GM19397 (cell line): Measurements from ENCODE around the gene FNDC3A.

ENCODE experiments used
- ATAC-seq: cut with Tn5 transposase; IDR thresholded peaks from one replicate; pipeline ENCODE4 v1.9.1; 2021; ENCODE audit warnings: mild to moderate bottlenecking, moderate library complexity; ENCODE audit not compliant: unreplicated experiment

FNDC3A gene

GRCh38 chr13:49247643-49248621 is 272.2 kb downstream of the FNDC3A start, which contains the start of gene CDADC1:
Gene CDADC1 (plus strand): TSS chr13:49247925. CDS start chr13:49248038, 113 bp downstream.
- peak; percentile 97 for ATAC-seq

- ATAC-seq, result no peak
Observed at GRCh38 chr13:49248622-49249002, 272.9 kb downstream of the FNDC3A start.

- no peak for ATAC-seq
Observed at GRCh38 chr13:49251326-49251725, 275.6 kb downstream of the FNDC3A start.

DNA sequence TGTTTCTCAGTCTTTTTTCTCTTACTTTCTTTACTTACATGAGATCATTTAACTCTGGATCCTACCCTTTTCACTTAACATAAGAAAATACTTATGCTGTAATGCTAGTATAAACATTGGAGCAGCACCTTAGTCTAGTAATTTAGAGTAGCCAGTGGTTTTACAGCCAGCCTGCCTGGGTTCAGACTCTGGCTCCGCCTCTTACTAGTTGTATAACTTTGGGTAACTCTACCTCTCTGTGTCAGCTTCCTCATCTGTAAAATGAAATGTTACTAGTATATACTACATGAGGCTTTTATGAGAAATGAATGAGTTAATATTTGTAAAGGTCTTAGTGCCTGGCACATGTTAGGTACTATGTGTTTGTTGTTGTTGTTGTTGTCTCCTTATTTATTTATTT is 277.6 kb downstream of the FNDC3A start:
- ATAC-seq, result no peak

DNA sequence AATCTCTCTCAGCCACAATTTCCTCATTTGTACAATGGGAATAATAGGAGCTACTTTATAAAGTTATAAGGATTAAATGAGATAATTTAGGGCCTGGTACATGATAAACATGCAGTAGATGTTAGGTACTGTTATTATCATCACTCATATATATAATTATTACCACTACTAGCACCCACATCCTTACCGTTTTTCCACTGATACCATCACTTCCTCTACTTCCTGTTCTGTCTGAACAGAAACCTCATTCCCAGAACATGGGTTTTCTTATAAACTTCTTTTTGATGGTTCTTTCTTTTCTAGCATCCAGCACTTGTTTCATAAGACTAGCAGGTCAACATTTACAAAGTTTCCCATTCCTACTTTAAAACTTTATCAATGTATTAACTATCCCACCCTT is 278.3 kb downstream of the FNDC3A start:
- no peak for ATAC-seq

DNA sequence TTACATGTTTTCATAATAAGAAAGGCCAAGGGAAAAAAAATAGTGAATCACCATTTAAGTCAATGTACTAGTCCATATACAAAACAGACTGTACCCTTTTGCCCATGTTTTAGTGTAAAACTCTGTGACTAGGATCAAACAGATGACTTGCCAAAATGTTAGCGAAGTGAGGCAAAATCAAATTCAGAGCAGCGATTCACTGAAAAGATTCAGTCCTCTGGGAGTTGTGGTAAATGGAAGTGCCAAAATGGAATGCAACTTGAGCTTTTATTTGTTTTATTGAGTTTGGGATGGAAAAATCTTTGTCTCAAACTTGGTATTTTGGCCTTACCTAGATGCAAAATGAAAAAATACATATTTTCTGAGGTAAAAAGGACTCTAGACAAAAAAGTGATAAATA is 281.1 kb downstream of the FNDC3A start:
- no peak for ATAC-seq

DNA sequence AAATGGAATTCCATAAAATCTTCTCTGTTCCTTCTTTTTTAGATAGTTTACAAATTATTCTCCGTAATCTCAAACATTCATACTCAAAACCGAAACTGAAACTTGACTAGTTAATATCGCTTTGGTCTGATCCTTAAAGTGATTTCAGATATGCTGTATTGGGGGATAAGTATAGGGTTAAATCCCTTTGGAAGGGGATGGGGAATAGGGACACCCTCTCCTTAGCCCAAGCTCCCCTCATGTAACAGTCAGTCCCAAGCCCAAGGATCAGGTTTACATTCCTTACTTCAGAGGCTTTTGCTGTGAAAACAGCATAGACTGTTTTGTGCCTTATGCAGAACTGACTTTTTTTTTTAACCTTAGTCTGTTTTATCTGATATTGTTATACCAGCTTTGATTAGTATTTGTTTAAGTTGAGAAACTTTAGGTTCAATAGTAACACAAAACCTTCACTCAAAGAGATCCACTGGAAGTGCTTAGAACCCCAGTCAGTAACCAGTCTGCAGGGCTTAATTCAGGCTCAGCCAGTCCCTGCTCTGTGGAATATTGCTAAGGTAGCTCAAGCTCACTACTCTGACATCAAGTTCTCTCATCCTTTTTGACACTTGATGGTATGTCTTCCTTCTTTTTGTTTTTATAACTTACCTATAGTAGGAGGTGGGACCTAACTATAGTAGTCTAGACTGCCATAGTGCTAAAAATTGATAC is 282.5 kb downstream of the FNDC3A start:
- no peak for ATAC-seq
